Spleen (tissue), 7 donors: Measurements from ENCODE around the gene IMPDH1.

Experiments used
- POLR2A ChIP-seq, 3 donors: fragments of 450-650 bp; IDR thresholded peaks; one replicate each; pipeline ENCODE4 v1.5.1; 2017; ENCODE audit warnings: antibody characterized with exemption in 3 of 3, mild to moderate bottlenecking in 1 of 3
- POLR2AphosphoS5 ChIP-seq, 3 donors: sonication (generic); formaldehyde crosslinking; IDR thresholded peaks; one replicate each; pipeline ENCODE4 v1.5.1; 2017; ENCODE audit warnings: antibody characterized with exemption in 3 of 3
- TF ChIP-seq, protein P1 (sequence below), 11 experiments: fragments of 200-600 bp in 7 of 11; fragments of 450-650 bp in 4 of 11; sonication (generic) in 4 of 11; IDR thresholded peaks in 8 of 11; conservative IDR thresholded peaks in 3 of 11; 1 replicate in 7 of 11; 2 replicates in 4 of 11; pipeline versions ENCODE4 v1.4.0 to v1.8.0; 2016 to 2021; ENCODE audit warnings: antibody characterized with exemption in 11 of 11, inconsistent platforms in 4 of 11, mild to moderate bottlenecking in 1 of 11
- donor health status: DM: no; HTN: no; CAD: no; lungs with moderate emphysema.
- donor health status: DM: no; HTN: no; CAD: no.
- donor health status: DM: no; HTN: no; CAD: no.

GRCh38 chr7:128351296-128352152 is 58.3 kb downstream of the IMPDH1 start:
- TF ChIP-seq, protein P1, sequence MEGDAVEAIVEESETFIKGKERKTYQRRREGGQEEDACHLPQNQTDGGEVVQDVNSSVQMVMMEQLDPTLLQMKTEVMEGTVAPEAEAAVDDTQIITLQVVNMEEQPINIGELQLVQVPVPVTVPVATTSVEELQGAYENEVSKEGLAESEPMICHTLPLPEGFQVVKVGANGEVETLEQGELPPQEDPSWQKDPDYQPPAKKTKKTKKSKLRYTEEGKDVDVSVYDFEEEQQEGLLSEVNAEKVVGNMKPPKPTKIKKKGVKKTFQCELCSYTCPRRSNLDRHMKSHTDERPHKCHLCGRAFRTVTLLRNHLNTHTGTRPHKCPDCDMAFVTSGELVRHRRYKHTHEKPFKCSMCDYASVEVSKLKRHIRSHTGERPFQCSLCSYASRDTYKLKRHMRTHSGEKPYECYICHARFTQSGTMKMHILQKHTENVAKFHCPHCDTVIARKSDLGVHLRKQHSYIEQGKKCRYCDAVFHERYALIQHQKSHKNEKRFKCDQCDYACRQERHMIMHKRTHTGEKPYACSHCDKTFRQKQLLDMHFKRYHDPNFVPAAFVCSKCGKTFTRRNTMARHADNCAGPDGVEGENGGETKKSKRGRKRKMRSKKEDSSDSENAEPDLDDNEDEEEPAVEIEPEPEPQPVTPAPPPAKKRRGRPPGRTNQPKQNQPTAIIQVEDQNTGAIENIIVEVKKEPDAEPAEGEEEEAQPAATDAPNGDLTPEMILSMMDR (IDR thresholded peaks at IDR 0.05 in 8 of 11, conservative IDR thresholded peaks at IDR 0.05 in 3 of 11): no peak
- no peak for TF ChIP-seq POLR2AphosphoS5 (IDR thresholded peaks at IDR 0.05)
- TF ChIP-seq POLR2A (IDR thresholded peaks at IDR 0.05): no peak
